ENCODE results near the gene MAP3K13. TPM values are rescaled to one million over a fixed set of nuclear protein-coding genes. Genes with fewer than 3 reads are reported as not detected.

MAP3K13 gene
- total RNA-seq, 1 donor from 2014 or later: 29.6 TPM

DNA sequence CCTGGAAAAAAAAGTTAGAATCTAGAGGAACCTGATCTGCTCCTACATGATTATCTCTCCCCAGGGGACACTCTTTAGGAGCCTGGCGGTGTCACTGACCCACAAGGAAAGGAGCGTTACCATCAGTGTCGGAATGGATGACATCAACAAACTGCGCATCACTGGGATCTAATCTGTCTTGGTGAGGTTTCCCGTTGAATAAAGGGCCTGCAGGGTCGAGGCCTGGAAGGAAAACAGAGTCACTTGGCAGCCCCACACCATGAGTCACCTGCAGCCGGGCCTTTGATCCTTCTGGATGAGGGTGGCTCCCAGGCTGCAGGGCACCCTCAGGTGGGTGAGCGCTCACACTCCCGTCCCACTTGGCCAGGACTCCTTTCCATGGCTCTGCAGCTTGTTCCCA is 164.4 kb downstream of the MAP3K13 start:
- Mint-ChIP-seq H3K4me1 (ENCODE audit: low read depth) (no peaks in the 10 kb centered on the region), H3K4me3 (ENCODE audit: low read depth) (no peak overlapping the region), H3K27ac (no peak overlapping the region), H3K36me3 (ENCODE audit: insufficient read depth) (no peaks in the 10 kb centered on the region), H3K9me3 (ENCODE audit: low read depth) (no peaks in the 10 kb centered on the region), H3K27me3 (peaks cover under 1% of the 10 kb centered on the region)
- TF ChIP-seq, protein P1, sequence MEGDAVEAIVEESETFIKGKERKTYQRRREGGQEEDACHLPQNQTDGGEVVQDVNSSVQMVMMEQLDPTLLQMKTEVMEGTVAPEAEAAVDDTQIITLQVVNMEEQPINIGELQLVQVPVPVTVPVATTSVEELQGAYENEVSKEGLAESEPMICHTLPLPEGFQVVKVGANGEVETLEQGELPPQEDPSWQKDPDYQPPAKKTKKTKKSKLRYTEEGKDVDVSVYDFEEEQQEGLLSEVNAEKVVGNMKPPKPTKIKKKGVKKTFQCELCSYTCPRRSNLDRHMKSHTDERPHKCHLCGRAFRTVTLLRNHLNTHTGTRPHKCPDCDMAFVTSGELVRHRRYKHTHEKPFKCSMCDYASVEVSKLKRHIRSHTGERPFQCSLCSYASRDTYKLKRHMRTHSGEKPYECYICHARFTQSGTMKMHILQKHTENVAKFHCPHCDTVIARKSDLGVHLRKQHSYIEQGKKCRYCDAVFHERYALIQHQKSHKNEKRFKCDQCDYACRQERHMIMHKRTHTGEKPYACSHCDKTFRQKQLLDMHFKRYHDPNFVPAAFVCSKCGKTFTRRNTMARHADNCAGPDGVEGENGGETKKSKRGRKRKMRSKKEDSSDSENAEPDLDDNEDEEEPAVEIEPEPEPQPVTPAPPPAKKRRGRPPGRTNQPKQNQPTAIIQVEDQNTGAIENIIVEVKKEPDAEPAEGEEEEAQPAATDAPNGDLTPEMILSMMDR (IDR thresholded peaks at IDR 0.05; ENCODE audit: unreplicated experiment): no peak
- DNase-seq (ENCODE audit: low spot score, unreplicated experiment): no peak

- H3K4me1 Mint-ChIP-seq (ENCODE audit: low read depth): no peaks in the 10 kb centered on the region
- no peaks in the 10 kb centered on the region for H3K9me3 Mint-ChIP-seq (ENCODE audit: low read depth)
- DNase-seq (ENCODE audit: low spot score, unreplicated experiment): no peak
- H3K4me3 Mint-ChIP-seq (ENCODE audit: low read depth): no peak overlapping the region
- H3K27ac Mint-ChIP-seq: no peak overlapping the region
- H3K27me3 Mint-ChIP-seq: no peaks in the 10 kb centered on the region
- TF ChIP-seq, protein P1 (IDR thresholded peaks at IDR 0.05; ENCODE audit: unreplicated experiment): no peak
- H3K36me3 Mint-ChIP-seq (ENCODE audit: insufficient read depth): no peaks in the 10 kb centered on the region
These were observed 165.6 kb downstream of the MAP3K13 start for GRCh38 chr3:185528532-185528931.

DNA sequence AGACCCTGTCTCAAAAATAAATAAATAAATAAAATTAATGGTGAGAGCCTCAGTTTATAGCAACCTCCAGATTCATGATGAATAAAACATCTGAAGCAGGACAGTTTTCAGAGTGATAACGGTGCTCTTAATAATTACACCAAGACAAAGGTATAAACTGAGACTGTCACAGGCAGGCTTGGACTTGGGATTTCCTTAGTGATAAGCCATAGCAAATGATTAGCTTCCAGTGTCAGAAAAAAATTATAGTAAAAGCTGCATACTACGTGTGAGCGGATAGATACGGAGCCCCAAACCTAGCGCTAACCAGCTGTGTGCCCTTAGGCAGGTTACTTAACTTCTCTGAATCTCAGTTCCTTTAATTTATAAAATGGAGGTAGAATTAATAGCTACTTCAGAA is 167.9 kb downstream of the MAP3K13 start:
- Mint-ChIP-seq H3K4me3 (ENCODE audit: low read depth) (no peak overlapping the region), H3K27ac (no peak overlapping the region), H3K36me3 (ENCODE audit: insufficient read depth) (no peaks in the 10 kb centered on the region), H3K9me3 (ENCODE audit: low read depth) (no peaks in the 10 kb centered on the region), H3K4me1 (ENCODE audit: low read depth) (no peaks in the 10 kb centered on the region), H3K27me3 (no peaks in the 10 kb centered on the region)
- DNase-seq (ENCODE audit: low spot score, unreplicated experiment): no peak
- TF ChIP-seq, protein P1 (IDR thresholded peaks at IDR 0.05; ENCODE audit: unreplicated experiment): no peak

DNA sequence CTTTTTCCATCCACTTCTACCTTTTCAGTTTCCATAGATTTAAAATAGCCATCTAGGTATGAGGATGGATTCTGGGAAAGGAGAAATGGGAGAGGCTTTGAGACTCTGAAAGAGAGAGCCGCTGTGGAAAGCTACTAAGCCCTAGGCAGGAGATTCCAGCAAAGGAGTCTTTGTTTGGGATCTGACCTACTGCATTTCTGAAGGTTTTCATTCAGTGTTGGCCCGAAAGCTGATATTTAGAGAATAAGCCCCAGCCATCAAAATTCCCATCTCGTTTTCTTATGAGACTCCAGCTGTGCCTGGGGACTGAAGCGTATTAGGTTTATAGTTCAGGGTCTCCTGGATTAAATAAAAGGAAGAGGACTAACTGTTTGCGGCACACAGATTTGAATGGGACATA is 170.0 kb downstream of the MAP3K13 start:
- Mint-ChIP-seq H3K36me3 (ENCODE audit: insufficient read depth) (no peaks in the 10 kb centered on the region), H3K27ac (no peak overlapping the region), H3K4me1 (ENCODE audit: low read depth) (peaks cover 3% of the 10 kb centered on the region), H3K9me3 (ENCODE audit: low read depth) (no peaks in the 10 kb centered on the region), H3K4me3 (ENCODE audit: low read depth) (no peak overlapping the region), H3K27me3 (no peaks in the 10 kb centered on the region)
- TF ChIP-seq, protein P1 (IDR thresholded peaks at IDR 0.05; ENCODE audit: unreplicated experiment): no peak
- no peak for DNase-seq (ENCODE audit: low spot score, unreplicated experiment)

DNA sequence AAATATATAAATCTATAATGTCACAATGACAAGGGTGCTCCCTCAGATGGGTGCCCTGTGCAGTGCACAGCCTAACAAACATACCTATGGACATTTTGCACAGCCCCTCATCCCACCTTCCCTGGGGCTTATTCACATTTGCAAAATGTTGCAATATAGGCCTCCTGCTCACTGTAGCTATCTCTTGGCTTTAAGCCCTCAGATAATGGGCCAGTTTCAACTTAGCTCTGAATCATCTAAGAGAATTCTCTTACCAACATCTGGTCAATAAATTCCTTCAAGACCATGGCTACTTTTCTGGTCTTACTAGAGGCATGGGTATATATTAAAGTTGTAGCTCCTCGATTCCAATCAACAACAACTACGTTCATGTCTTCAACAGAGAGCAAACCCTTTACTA is 171.6 kb downstream of the MAP3K13 start:
- Mint-ChIP-seq H3K27ac (no peak overlapping the region), H3K4me1 (ENCODE audit: low read depth) (peaks cover 3% of the 10 kb centered on the region), H3K4me3 (ENCODE audit: low read depth) (no peak overlapping the region), H3K36me3 (ENCODE audit: insufficient read depth) (no peaks in the 10 kb centered on the region), H3K9me3 (ENCODE audit: low read depth) (no peaks in the 10 kb centered on the region), H3K27me3 (no peaks in the 10 kb centered on the region)
- DNase-seq (ENCODE audit: low spot score, unreplicated experiment): no peak
- TF ChIP-seq, protein P1 (IDR thresholded peaks at IDR 0.05; ENCODE audit: unreplicated experiment): no peak

Data from progenitor cell of endocrine pancreas (in vitro differentiated cells).